ENCODE measurements around the gene OR52B6. TPM values are rescaled to one million over a fixed set of nuclear protein-coding genes. Genes with fewer than 3 reads are reported as not detected.

The OR52B6 gene, protein sequence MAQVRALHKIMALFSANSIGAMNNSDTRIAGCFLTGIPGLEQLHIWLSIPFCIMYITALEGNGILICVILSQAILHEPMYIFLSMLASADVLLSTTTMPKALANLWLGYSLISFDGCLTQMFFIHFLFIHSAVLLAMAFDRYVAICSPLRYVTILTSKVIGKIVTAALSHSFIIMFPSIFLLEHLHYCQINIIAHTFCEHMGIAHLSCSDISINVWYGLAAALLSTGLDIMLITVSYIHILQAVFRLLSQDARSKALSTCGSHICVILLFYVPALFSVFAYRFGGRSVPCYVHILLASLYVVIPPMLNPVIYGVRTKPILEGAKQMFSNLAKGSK
- not detected in 2 replicates for total RNA-seq

DNA sequence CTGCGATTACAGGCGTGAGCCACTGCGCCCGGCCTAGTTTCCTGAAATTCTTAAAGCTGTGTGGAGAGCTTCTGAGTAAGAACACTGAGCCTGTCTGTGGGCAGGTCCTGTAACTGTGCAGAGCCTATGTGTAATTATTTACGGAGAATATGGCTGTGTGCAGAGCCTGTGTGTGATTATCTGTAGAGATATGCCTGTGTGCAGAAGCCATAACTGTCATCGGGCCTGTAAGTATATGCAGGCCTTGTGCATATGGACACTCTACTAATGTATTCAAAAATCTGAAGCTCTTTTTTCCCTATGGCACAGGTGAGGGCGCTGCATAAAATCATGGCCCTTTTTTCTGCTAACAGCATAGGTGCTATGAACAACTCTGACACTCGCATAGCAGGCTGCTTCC lies at the start of gene OR52B6:
OR52B6 (plus strand) TSS at position 301 of the 400 bp plus-strand sequence; CDS start at position 301, 0 bp downstream.

DNA sequence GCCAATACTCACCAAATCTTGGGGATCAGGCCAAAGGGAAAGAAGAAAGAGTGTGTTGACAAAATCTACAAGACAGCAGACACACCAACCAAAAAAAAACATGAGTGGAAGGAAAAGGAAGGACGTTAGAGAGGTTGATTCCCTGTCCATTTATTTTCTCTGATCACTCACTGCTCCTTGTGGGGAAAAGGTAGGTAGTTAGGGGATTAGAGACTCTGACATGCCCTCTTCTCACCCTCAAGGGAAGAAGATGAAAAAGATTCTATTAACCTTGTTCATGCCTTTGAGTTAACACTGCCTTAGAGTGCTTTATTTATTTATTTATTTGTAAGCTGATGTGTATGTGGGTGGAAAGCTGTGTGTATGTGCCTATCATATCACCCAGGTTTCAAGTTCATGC lies 32.2 kb upstream of the OR52B6 start, which contains the start of gene OR52H1:
OR52H1 (minus strand) TSS at position 101 of the 400 bp plus-strand sequence. CDS start 3,035 bp downstream, outside the sequence.

DNA sequence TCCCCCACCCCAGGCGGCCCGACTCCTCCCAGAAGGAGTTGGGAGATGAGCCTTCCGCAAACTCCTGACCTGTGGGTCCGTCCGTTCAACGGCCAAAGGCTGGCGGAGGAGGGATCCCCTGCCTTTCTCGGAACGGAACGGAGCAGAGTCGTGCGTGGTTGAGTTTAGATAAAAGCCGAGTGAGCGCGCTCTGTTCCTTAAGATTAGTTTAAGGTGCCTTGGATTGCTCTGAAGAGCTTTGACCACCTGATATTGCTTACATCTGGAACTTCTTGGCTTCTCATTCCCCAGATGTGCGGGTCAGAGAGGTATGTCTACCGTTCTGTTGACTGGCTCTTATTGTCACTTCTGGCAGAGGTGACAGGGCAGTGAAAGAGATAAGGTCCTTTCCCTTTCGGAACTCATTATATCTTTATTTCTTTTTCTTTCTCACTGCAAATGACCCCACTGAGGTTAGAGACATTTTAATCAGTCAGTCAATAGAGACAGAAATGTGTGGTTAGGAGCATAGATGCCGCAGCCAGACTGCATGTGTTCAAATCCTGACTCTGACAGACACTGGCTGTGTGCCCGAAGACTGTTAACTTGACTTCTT lies 16.0 kb downstream of the OR52B6 start, which contains the start of gene TRIM6:
TRIM6 (plus strand) TSS at position 31 of the 595 bp plus-strand sequence; CDS start at position 292, 261 bp downstream.

DNA sequence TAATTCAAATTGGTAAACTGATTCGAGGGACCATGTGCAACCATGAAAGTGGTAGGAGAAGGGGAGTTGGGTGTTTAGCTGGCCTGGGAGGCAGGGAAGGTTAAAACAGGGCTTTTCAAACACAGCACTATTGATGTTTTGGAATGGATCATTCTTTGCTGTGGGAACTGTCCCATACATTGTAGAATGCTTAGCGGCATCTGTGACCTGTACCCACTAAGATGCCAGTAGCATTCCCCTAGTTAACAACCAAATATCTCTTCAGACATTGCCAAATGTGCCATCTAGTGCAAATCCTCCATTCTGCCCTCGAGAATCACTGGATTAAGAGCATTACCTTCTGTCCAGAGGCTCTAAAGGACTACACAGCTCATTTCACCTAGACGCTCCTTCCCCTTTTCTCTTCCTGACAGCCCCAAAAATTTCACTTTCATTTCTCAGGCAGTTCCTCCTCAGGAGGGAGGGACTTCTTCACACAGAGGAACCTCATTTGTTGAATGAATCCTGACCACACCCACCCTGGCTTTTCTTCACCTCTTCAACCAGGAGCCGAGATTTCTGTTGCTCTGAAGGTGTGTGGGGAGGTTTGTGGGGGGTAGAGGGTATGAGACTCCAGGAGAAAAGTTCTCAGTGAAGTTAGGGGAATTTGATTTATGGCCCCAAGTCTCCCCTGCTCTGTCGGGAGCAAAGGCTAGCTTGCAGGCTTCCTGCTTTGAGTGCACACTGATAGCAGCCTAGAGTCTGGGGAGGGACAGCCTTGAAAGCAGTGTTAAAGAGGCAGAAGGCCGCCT lies 44.0 kb downstream of the OR52B6 start, which contains the start of gene TRIM34:
TRIM34 (plus strand) TSS at position 513 of the 791 bp plus-strand sequence. CDS start 7,331 bp downstream, outside the sequence.

Other genes starting within 250 kb of the OR52B6 start
- 0.11 and 0.26 TPM in 2 replicates for gene OR51B5, start 237.4 kb upstream of the OR52B6 start, total RNA-seq
- not detected in 2 replicates for gene OR51B6, start 229.4 kb upstream of the OR52B6 start, total RNA-seq
- not detected in 2 replicates for gene OR51M1, start 197.1 kb upstream of the OR52B6 start, total RNA-seq
- gene OR51Q1, start 158.8 kb upstream of the OR52B6 start, total RNA-seq = not detected in 2 replicates
- 0.22 TPM in 1 of 2 replicates, not detected in the other for gene OR51I1, start 139.4 kb upstream of the OR52B6 start, total RNA-seq
- not detected in 2 replicates for gene OR51I2, start 131.6 kb upstream of the OR52B6 start, total RNA-seq
- gene OR52D1, start 92.2 kb upstream of the OR52B6 start, total RNA-seq = not detected in 2 replicates
- 0.11 and 0.13 TPM in 2 replicates for gene UBQLN3, start 70.9 kb upstream of the OR52B6 start, total RNA-seq
- 0.39 and 0.65 TPM in 2 replicates for gene UBQLNL, start 64.2 kb upstream of the OR52B6 start, total RNA-seq
- gene OR52H1, start 32.3 kb upstream of the OR52B6 start, total RNA-seq = 0.65 and 1.0 TPM in 2 replicates
- gene TRIM6, start 15.8 kb downstream of the OR52B6 start, total RNA-seq = 9.4 and 9.7 TPM in 2 replicates
- 12.3 and 15.6 TPM in 2 replicates for gene TRIM34, start 44.1 kb downstream of the OR52B6 start, total RNA-seq
- 31.6 and 35.8 TPM in 2 replicates for gene TRIM5, start 104.2 kb downstream of the OR52B6 start, total RNA-seq
- gene TRIM22, start 108.9 kb downstream of the OR52B6 start, total RNA-seq = 39.1 and 76.3 TPM in 2 replicates
- under 0.01 TPM in 1 of 2 replicates, not detected in the other for gene OR56B1, start 155.6 kb downstream of the OR52B6 start, total RNA-seq
- gene OR52N4, start 173.4 kb downstream of the OR52B6 start, total RNA-seq = not detected in 2 replicates
- not detected in 2 replicates for gene OR52N5, start 202.5 kb downstream of the OR52B6 start, total RNA-seq
- gene OR52N1, start 210.4 kb downstream of the OR52B6 start, total RNA-seq = not detected in 2 replicates
- not detected in 2 replicates for gene OR52N2, start 228.0 kb downstream of the OR52B6 start, total RNA-seq

Data from articular chondrocyte of knee joint (primary cell).